ENCODE measurements around the gene TUNAR.

DNA sequence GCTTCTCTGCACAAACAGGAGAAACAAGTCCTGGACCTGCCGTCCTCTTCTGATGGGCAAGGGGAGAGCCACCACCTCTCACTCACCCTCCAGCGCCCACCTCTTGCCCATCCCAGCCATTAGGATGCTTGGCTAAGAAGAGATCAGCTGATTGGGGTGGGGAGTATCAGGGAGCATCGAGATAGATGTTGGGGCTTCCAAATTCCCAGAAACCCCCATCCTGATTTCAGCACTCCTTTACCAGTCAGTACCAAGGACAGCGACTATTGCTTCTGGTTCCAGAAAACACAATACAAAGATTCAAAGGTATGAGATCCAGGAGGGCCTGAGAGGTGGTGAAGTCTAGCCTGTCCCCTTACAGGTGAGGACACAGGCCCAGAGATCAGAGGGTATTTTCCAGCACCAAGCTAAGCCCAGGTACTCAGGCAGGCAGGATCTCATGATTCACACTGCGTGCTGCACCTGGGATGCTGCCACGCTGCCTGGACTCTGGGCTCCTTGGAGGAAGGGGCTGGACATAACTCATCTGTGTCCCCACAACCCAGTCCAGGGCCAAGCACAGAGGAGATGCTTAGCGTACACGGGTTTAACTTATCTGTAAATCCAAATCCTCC, 76.6 kb downstream of the TUNAR start:
- TF ChIP-seq POLR2A (IDR thresholded peaks at IDR 0.05): no peak
- TF ChIP-seq, protein P1, sequence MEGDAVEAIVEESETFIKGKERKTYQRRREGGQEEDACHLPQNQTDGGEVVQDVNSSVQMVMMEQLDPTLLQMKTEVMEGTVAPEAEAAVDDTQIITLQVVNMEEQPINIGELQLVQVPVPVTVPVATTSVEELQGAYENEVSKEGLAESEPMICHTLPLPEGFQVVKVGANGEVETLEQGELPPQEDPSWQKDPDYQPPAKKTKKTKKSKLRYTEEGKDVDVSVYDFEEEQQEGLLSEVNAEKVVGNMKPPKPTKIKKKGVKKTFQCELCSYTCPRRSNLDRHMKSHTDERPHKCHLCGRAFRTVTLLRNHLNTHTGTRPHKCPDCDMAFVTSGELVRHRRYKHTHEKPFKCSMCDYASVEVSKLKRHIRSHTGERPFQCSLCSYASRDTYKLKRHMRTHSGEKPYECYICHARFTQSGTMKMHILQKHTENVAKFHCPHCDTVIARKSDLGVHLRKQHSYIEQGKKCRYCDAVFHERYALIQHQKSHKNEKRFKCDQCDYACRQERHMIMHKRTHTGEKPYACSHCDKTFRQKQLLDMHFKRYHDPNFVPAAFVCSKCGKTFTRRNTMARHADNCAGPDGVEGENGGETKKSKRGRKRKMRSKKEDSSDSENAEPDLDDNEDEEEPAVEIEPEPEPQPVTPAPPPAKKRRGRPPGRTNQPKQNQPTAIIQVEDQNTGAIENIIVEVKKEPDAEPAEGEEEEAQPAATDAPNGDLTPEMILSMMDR (IDR thresholded peaks at IDR 0.05 in 8 of 11, conservative IDR thresholded peaks at IDR 0.05 in 3 of 11): no peak

Measured in spleen (tissue), 7 donors.